GM04503 (cell line): ENCODE results near the gene IST1.
"Not testable (repeated sequence)": the region's sequence is repeated elsewhere in the genome, so short reads cannot be mapped to it uniquely, and the experiment has no call there.

Source experiments
- DNase-seq: peaks from one replicate; pipeline ENCODE4 v3.0.0-alpha.2; 2012; ENCODE audit warnings: low read depth

Gene IST1

DNA sequence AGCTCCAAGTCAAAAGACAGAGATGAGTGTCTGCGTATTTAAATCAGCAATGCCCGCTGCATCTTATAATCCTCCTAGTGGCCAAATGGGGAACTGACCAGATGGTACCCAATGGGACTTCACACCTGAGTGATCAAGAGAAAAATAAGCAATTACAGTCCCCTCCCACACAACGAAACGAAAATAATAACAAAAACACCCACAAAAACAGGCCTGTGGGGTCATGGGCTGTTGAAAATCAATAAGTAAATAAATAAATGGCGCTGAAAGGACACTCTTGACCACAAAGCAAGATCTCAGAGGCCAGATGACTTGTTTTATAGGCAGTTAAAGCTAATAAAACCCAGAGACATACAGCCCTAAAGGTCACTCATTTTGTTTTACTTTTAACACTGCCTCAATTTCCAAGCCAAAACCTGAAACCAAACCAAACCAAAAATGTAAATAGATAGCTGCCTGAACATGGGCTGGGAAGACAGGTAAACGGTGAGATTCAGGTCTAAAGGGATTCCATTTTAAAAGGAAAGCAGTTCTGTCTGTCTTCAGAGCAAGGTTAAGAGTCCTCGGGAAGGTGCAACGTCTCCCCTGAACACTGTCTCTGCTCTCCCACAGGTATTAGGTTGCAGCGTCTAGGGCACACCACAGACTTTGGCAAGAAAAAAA is 12.7 kb upstream of the IST1 start:
- DNase-seq = no peak

DNA sequence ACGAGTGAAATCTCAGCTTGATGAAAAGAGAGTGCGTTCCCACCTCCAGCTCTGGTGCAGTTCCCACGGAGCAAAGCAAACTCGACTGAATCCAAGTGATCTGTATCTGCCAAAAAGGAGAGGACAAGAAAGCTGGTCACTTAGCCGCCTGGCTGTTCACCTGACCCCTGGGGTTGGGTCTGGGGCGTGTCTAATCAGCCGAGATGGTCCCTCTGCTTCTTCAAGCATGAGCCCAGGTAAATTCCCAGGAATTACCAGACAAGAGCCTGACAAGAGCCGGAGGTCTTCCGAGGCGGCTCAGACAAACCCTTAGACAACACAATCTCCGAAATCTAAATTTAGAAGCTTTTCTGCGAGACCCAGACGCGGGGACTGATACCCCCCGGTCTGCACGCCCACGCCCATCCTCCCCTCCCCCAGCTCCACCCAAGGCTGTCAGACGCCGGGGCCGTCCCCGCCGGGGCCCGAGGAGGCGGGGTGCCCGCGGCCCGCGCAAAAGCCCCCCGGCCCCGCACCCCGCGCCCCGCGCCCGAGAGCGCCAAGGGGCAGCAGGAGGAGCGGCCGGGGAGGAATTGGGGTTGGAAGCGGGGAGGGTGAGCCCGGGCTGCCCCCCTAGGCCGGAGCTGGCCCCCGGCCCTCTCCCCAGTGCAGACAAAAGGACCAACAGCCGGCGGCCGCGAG is 12.0 kb upstream of the IST1 start:
- DNase-seq = no peak

- DNase-seq = no peak
Measured at GRCh38 chr16:71883849-71884638, 11.3 kb upstream of the IST1 start, which contains the start of gene ZNF821. Gene ZNF821 (minus strand): TSS chr16:71884182. CDS start chr16:71879946, 4,236 bp downstream.

- DNase-seq = no peak
Measured at GRCh38 chr16:71885261-71885650, 10.1 kb upstream of the IST1 start.

- DNase-seq = no peak
Measured at GRCh38 chr16:71889147-71889546, 6.2 kb upstream of the IST1 start.

DNA sequence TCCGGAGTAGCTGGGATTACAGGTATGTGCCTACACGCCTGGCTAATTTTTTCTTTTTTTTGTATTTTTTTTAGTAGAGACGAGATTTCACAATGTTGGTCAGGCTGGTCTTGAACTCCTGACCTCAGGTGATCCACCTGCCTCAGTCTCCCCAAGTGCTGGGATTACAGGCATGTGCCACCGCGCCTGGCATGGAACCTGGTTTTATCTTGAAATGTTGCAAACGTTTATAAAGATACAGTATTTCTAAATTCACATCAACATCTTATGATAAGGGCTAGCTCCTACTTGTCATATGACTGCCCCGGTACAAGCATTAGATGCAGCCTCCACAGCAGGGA is 1.5 kb upstream of the IST1 start:
- no peak for DNase-seq

DNA sequence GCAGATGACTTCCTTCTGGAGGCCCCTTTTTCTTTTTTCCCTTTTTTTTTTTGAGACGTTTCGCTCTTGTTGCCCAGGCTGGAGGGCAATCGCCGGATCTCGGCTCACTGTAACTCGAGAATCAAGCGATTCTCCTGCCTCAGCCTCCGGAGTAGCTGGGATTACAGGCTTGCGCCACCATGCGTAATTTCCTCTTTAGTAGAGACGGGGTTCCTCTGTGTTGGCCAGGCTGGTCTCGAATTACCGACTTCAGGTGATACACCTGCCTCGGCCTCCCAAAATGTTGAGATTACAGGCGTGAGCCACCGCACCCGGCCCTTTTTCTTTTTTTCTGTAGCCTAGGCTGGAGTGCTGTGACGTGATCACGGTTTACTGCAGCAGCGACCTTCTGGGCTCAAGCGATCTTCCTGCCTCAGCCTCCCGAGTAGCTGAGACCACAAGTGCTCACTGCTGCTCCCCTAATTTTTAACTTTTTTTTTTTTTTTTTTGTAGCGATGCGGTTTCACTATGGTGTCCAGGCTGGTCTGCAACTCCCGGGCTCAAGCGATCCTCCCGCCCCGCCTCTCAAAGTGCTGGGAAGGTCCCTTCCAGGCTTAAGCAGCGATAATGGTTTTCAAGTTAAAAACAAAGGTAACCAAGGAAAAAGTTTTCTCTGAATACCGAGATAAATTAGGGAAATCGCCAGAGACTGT is 956 bp upstream of the IST1 start:
- no peak for DNase-seq

DNA sequence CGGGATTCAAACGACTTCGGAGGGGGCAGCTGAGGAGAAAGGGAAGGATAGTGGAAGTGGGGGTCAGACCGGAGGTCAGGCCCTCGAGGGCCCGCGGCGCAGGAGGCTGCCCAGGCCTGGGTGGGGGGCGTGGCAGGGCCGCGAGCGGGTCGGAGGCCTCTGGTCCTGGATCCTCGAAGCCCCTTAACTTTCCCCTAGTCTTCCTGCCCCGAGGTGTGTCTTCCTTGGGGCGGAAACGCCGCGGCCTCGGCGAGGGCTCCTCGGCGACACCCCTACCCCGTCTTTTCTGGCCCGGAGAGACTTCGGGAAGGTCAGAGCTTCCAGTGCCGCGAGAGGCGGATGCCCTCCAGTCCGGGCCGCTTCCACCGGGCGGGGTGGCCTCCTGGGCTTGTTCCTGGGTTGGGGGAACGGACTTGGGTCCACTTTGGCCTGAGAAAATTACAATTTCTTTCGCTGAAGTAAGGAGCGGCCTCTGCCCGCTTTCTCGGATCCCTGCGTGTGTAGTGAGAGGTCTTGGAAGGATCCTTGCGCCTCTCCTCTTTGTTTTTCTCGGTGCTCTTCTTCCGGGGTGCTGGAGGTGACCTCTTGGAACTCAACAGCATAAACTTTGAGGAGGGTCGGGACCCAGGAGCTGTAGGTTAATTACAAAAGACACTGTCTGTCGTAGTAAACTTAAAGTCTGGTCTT is 491 bp downstream of the IST1 start:
- no peak for DNase-seq

DNA sequence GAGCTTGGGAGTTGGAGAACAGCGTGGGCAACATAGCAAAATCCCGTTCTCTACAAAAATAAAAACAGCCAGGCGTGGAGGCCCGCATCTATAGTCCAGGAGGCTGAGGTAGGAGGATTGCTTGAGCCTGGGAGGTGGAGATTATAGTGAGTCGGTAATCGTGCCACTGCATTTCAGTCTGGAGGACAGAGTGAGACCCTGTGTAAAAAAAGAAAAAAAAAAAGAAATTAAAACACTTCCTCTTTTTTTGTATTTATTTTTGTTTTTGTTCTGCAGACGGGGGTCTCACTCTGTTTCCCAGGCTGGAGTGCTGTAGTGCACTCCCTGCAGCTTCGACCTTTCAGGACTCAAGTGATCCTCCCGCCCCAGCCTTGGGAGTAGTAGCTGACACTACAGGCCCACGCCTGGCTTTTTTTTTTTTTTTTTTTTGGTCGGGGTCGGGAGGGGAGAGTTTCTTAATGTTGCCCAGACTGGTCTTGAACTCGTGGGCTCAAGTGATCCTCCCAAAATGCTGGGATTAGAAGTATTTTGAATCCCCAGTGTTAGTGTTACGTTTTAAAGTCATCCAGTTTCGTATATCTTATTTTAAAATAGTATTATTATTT is 1.5 kb downstream of the IST1 start:
- DNase-seq = no peak

- DNase-seq = no peak
Measured at GRCh38 chr16:71899171-71899570, 3.8 kb downstream of the IST1 start.

DNA sequence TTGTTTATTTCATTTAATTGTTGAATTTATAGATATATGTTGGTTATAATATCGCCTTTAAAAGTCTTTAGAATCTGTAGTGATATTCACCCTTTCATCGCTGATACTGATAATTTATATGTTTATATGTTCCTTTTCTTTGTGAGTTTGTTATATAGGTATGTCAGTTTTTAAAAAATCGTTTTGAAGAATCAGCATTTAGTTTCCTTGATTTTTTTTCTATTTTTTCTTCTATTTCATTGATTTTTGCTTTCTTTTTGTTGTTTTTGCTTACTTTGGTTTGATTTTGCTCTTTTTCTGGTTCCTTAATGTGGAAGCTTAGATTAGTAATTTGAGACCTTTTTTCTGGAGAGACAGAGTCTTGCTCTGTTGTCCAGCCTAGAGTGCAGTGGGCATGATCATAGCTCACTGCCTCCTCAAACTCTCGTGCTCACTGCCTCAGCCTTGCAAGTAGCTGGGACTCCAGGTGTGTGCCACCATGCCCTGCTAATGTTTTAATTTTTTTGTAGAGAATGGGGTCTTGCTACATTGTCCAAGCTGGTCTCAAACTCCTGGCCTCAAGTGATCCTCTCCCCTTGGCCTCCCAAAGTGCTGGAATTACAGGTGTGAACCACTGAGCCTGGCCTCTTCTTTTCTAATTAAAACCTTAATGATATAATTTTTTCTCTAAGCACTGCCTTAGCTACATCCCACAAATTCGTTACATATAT is 7.5 kb downstream of the IST1 start:
- DNase-seq = no peak

GRCh38 chr16:71903608-71904007 is 8.3 kb downstream of the IST1 start:
- no peak for DNase-seq

- no peak for DNase-seq
Measured at GRCh38 chr16:71904239-71904638, 8.9 kb downstream of the IST1 start.

DNA sequence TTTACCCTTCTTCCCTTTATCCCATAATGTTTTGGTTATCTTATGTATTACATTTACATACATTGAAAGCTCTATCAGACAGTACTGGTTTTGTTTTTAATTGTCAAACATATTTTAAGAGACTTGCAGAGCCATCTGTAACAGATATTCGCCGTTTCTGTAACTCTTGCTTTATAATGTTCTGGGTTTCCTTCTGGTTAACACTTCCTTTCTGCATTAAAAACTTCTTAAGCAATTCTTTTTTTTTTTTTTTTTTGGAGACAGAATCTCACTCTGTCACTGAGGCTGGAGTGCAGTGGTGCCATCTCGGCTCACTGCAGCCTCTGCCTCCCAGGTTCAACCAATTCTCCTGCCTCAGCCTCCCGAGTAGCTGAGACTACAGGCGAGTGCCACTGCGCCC is 10.4 kb downstream of the IST1 start:
- not testable (repeated sequence) for DNase-seq

- DNase-seq = no peak
Measured at GRCh38 chr16:71911121-71911520, 15.8 kb downstream of the IST1 start.

GRCh38 chr16:71912534-71913275 is 17.4 kb downstream of the IST1 start:
- DNase-seq = no peak

DNA sequence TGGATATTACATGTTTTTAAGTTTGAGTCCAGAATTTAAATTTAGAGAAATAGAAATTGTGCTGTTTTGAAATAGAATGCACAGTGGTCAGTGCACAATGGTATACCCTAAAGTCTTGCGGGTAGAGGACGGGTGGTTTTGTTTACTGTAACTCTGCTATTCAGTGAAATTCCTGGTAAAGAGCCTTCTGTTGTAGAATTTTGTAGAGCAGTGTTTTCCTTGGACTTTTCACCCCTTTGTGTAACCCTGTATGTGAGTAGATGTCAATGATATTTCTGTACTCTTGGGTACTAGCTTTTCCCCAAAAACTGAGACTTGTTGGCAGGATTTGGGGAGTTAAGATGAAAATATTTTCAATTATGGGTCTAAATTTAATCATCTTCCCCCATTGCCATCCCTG is 19.5 kb downstream of the IST1 start:
- DNase-seq = no peak

DNA sequence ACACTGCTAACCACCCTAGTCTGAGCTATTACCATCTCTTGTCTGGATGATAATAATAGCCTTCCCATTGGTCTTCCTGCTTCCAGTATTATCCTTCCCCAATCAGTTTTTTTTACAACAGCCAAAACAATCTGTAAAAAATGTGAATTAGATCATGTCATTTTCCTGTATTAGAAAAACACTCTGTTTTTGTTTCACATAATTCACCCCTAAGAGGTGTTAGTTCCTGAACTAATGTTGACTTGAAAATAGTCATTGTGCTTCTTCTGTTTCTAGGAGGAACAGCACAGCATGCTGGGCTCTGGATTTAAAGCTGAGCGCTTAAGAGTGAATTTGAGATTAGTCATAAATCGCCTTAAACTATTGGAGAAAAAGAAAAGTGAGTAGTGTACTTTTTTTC is 20.0 kb downstream of the IST1 start:
- DNase-seq = no peak

DNA sequence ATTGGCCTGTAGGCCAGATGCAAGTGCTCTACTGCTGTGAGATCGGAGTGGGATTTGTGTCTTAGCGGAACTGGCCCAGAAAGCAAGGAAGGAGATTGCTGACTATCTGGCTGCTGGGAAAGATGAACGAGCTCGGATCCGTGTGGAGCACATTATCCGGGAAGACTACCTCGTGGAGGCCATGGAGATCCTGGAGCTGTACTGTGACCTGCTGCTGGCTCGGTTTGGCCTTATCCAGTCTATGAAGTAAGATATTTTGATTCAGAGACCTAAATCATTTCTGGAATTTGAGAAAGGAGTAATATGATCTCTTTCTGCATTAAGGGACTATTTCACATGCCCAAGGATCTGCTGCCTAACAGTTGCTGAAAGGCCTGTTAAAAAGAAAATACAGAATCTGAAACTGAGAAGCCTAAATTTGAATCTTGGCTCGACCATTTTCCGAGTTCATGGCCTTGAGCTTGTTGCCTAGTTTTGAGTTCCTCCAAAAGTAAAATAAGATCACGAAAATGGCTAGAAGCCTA is 21.1 kb downstream of the IST1 start:
- no peak for DNase-seq

GRCh38 chr16:71917900-71918299 is 22.6 kb downstream of the IST1 start:
- peak; percentile 66 for DNase-seq
